Endodermal cell (in vitro differentiated cells): ENCODE data around the gene KCTD12. TPM values are rescaled to one million over a fixed set of nuclear protein-coding genes. Genes with fewer than 3 reads are reported as not detected.

Experiments
- DNase-seq: peaks from one replicate; pipeline ENCODE4 v3.0.0-alpha.2; 2017
- H3K27ac ChIP-seq: 2 replicates; pipeline ENCODE4 v1.5.1; 2013; ENCODE audit warnings: mild to moderate bottlenecking, low read depth, low read length, moderate library complexity
- H3K27me3 ChIP-seq: 2 replicates; pipeline ENCODE4 v1.6.1; 2013; ENCODE audit warnings: mild to moderate bottlenecking, low read length, moderate library complexity; ENCODE audit not compliant: insufficient read depth, control insufficient read depth, poor library complexity, severe bottlenecking
- H3K36me3 ChIP-seq: 2 replicates; pipeline ENCODE4 v1.7.0; 2013; ENCODE audit warnings: mild to moderate bottlenecking, low read length, moderate library complexity; ENCODE audit not compliant: control insufficient read depth, insufficient read depth
- H3K4me1 ChIP-seq: one replicate; pipeline ENCODE4 v1.7.0; 2013; ENCODE audit warnings: low read length; ENCODE audit not compliant: control insufficient read depth, insufficient read depth
- H3K4me3 ChIP-seq: 2 replicates; pipeline ENCODE4 v1.5.1; 2013; ENCODE audit warnings: mild to moderate bottlenecking, low read length, moderate library complexity
- H3K9ac ChIP-seq: 2 replicates; pipeline ENCODE4 v1.6.1; 2013; ENCODE audit warnings: mild to moderate bottlenecking, low read length, moderate library complexity; ENCODE audit not compliant: poor library complexity, severe bottlenecking; ENCODE audit errors: extremely low read depth
- H3K9me3 ChIP-seq: 2 replicates; pipeline ENCODE4 v1.6.1; 2013; ENCODE audit warnings: mild to moderate bottlenecking, low read length, moderate library complexity; ENCODE audit not compliant: control insufficient read depth
- H3K27ac Mint-ChIP-seq: 2 replicates; pipeline ENCODE4 v1.8.0; 2020; ENCODE audit warnings: mixed read lengths
- H3K27me3 Mint-ChIP-seq: 2 replicates; pipeline ENCODE4 v1.8.0; 2021; ENCODE audit warnings: mild to moderate bottlenecking, mixed read lengths; ENCODE audit not compliant: insufficient read depth
- H3K36me3 Mint-ChIP-seq: 2 replicates; pipeline ENCODE4 v1.8.0; 2020; ENCODE audit warnings: low read depth, mixed read lengths
- H3K4me1 Mint-ChIP-seq: 2 replicates; pipeline ENCODE4 v1.8.0; 2020; ENCODE audit warnings: mixed read lengths
- H3K4me3 Mint-ChIP-seq: 2 replicates; pipeline ENCODE4 v1.8.0; 2020; ENCODE audit warnings: mild to moderate bottlenecking, moderate library complexity, mixed read lengths
- H3K9me3 Mint-ChIP-seq: 2 replicates; pipeline ENCODE4 v1.8.0; 2020; ENCODE audit warnings: mild to moderate bottlenecking, mixed read lengths
- WGBS, 2 experiments: methylation state at CpG; one replicate each; pipeline versions ENCODE4 v1.1.5 to v1.1.7; 2013; ENCODE audit warnings: missing lambda C conversion rate in 2 of 2, mixed read lengths in 1 of 2; ENCODE audit not compliant: insufficient coverage in 1 of 2, insufficient read length in 1 of 2; 5-methylcytosine and 5-hydroxymethylcytosine counted together
- total RNA-seq, 2 donors: library from RNA; stranded (reverse); fragmentation: NEBNext Ultra II Directional in 1 of 2; extraction: Animal tissue kit (Norgen Biotek cat#: 25700) in 1 of 2; gene quantifications; 2 replicates in 1 of 2; 3 replicates in 1 of 2; pipeline ENCODE4 v1.2.1, GENCODE V29; 2021
- TF ChIP-seq, protein P1 (sequence below): fragments of 200-600 bp; sonication (generic); conservative IDR thresholded peaks from 2 replicates; pipeline ENCODE4 v1.5.0; 2021; ENCODE audit warnings: antibody characterized with exemption, mild to moderate bottlenecking

KCTD12 gene
- total RNA-seq, 2 donors from 2014 or later = 1.3 to 2.6 TPM

DNA sequence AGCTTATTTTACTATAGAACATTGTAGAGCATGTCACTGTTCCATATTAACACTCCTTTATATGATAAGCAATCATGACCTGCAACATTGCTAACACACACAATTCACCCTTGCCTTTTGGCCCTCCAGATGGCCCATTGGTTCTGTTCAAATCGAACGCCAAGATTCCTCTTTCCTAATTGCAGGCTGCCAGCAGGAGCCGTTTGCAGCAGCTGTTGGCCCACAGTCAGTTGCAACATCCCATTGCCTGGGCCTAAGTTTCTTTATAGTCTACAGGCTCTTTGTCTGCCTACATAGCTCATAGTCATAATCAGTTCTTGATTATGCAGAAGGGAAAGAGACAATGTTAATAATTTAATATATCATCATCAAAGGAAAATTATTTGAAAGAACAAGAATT is 37.6 kb downstream of the KCTD12 start:
- WGBS, 2 experiments = 76 to 78% methylated on average over 3 of the region's 3 CpGs
- H3K4me1 ChIP-seq = peaks cover 8% of the 10 kb centered on the region
- Mint-ChIP-seq H3K27me3 (no peaks in the 10 kb centered on the region), H3K9me3 (no peaks in the 10 kb centered on the region), H3K36me3 (no peaks in the 10 kb centered on the region), H3K4me1 (peaks cover 6% of the 10 kb centered on the region), H3K4me3 (no peak overlapping the region), H3K27ac (no peak overlapping the region)
- DNase-seq = no peak
- no peaks in the 10 kb centered on the region for H3K9me3 ChIP-seq
- H3K27ac ChIP-seq = no peak overlapping the region
- TF ChIP-seq, protein P1, sequence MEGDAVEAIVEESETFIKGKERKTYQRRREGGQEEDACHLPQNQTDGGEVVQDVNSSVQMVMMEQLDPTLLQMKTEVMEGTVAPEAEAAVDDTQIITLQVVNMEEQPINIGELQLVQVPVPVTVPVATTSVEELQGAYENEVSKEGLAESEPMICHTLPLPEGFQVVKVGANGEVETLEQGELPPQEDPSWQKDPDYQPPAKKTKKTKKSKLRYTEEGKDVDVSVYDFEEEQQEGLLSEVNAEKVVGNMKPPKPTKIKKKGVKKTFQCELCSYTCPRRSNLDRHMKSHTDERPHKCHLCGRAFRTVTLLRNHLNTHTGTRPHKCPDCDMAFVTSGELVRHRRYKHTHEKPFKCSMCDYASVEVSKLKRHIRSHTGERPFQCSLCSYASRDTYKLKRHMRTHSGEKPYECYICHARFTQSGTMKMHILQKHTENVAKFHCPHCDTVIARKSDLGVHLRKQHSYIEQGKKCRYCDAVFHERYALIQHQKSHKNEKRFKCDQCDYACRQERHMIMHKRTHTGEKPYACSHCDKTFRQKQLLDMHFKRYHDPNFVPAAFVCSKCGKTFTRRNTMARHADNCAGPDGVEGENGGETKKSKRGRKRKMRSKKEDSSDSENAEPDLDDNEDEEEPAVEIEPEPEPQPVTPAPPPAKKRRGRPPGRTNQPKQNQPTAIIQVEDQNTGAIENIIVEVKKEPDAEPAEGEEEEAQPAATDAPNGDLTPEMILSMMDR = no peak
- H3K9ac ChIP-seq = no peak overlapping the region
- H3K4me3 ChIP-seq = no peak overlapping the region
- H3K27me3 ChIP-seq = no peaks in the 10 kb centered on the region
- no peaks in the 10 kb centered on the region for H3K36me3 ChIP-seq

DNA sequence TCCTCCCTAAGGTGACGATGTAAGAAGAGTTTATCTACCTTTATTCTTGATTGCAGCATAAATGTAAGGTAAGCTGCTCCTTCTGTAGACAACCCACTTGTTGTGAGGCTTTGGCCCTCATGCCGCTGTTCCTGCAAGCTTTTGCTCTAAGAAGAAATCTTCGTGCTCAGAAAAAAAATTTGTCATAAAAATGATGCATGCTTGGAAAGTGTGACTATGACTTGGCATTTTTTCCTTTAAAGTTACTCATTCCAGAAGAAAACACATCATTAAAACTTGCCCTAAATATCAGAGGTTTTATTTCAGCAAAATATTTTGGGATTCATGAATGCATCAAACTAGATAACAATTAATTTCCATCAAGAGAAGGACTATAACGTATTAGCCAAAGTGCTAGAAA is 39.8 kb downstream of the KCTD12 start:
- WGBS, 2 experiments = 97 to 100% methylated on average over 2 to 3 of the region's 4 CpGs
- H3K9ac ChIP-seq = no peak overlapping the region
- Mint-ChIP-seq H3K27me3 (no peaks in the 10 kb centered on the region), H3K9me3 (peaks cover 3% of the 10 kb centered on the region), H3K36me3 (no peaks in the 10 kb centered on the region), H3K4me1 (no peaks in the 10 kb centered on the region), H3K4me3 (no peak overlapping the region), H3K27ac (no peak overlapping the region)
- H3K4me1 ChIP-seq = no peaks in the 10 kb centered on the region
- no peaks in the 10 kb centered on the region for H3K36me3 ChIP-seq
- H3K27ac ChIP-seq = no peak overlapping the region
- TF ChIP-seq, protein P1 = no peak
- H3K4me3 ChIP-seq = no peak overlapping the region
- H3K27me3 ChIP-seq = no peaks in the 10 kb centered on the region
- peaks cover 9% of the 10 kb centered on the region for H3K9me3 ChIP-seq
- no peak for DNase-seq

DNA sequence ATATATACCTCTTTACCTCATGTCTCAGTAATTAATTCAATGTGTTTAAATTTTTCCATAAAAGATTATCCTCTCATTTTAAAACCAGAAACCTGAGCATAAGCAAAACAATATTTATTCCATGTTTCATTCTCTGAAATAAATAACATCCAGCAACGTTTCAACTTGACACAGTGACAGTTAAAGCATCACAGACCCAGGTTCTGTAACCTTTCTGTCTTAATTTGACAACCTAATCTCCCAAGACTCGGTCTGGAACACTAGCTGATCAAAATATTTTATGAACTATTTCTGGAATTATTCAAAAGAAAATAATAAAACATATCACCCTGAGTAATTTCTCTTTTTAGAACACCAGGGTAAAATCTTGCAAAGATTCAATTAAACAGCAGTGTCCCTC is 40.3 kb downstream of the KCTD12 start:
- no peaks in the 10 kb centered on the region for H3K4me1 Mint-ChIP-seq

More for the DNA sequence above, 40.3 kb downstream of the KCTD12 start:
- DNase-seq = no peak
- no peaks in the 10 kb centered on the region for H3K27me3 Mint-ChIP-seq
- H3K27me3 ChIP-seq = no peaks in the 10 kb centered on the region
- TF ChIP-seq, protein P1 = no peak
- H3K36me3 Mint-ChIP-seq = no peaks in the 10 kb centered on the region
- peaks cover 9% of the 10 kb centered on the region for H3K9me3 ChIP-seq
- no peaks in the 10 kb centered on the region for H3K36me3 ChIP-seq
- no peak overlapping the region for H3K4me3 ChIP-seq
- H3K4me3 Mint-ChIP-seq = no peak overlapping the region
- H3K9ac ChIP-seq = no peak overlapping the region
- no peak overlapping the region for H3K27ac Mint-ChIP-seq
- 83 to 96% methylated on average over 1 to 2 of the region's 2 CpGs for WGBS, 2 experiments
- H3K4me1 ChIP-seq = no peaks in the 10 kb centered on the region
- H3K9me3 Mint-ChIP-seq = peaks cover 3% of the 10 kb centered on the region
- H3K27ac ChIP-seq = no peak overlapping the region
